NCI-H2196 treated with DMSO at 0.1 percent for 48 hours (cell line): Measurements from ENCODE around the gene SNX33.
"Not testable (repeated sequence)": the region's sequence is repeated elsewhere in the genome, so short reads cannot be mapped to it uniquely, and the experiment has no call there.

Source experiments
- DNase-seq: peaks from one replicate; lab custom pipeline; 2025; ENCODE audit not compliant: unreplicated experiment; lab: John Stamatoyannopoulos, UW

The SNX33 gene

GRCh38 chr15:75647370-75648155, at the start of gene SNX33:
SNX33 (plus strand) TSS chr15:75647912; CDS start chr15:75649103, 1,191 bp downstream.
- DNase-seq = no peak

- no peak for DNase-seq
Observed at GRCh38 chr15:75598361-75598760, 49.4 kb upstream of the SNX33 start.

GRCh38 chr15:75599401-75599800, 48.3 kb upstream of the SNX33 start:
- DNase-seq = no peak

GRCh38 chr15:75606026-75606425, 41.7 kb upstream of the SNX33 start:
- DNase-seq = no peak

- no peak for DNase-seq
Observed at GRCh38 chr15:75606711-75607699, 40.7 kb upstream of the SNX33 start.

GRCh38 chr15:75616766-75617165, 30.9 kb upstream of the SNX33 start:
- no peak for DNase-seq

GRCh38 chr15:75620058-75620820, 27.5 kb upstream of the SNX33 start:
- DNase-seq = no peak

GRCh38 chr15:75620841-75621391, 26.8 kb upstream of the SNX33 start:
- DNase-seq = no peak

GRCh38 chr15:75622505-75622904, 25.2 kb upstream of the SNX33 start:
- DNase-seq = no peak

GRCh38 chr15:75625542-75626347, 22.0 kb upstream of the SNX33 start, which contains the start of gene SNUPN:
SNUPN (minus strand) TSS chr15:75625725; CDS start chr15:75621051, 4,674 bp downstream.
- peak; percentile 57 for DNase-seq

GRCh38 chr15:75631935-75632334, 15.8 kb upstream of the SNX33 start:
- no peak for DNase-seq

- not testable (repeated sequence) for DNase-seq
Observed at GRCh38 chr15:75633922-75634321, 13.8 kb upstream of the SNX33 start.

- DNase-seq = no peak
Observed at GRCh38 chr15:75636026-75636425, 11.7 kb upstream of the SNX33 start.

- DNase-seq = no peak
Observed at GRCh38 chr15:75637245-75638009, 10.3 kb upstream of the SNX33 start.

- no peak for DNase-seq
Observed at GRCh38 chr15:75639191-75639708, 8.5 kb upstream of the SNX33 start.

- peak; percentile 91 for DNase-seq
Observed at GRCh38 chr15:75639709-75640482, 7.8 kb upstream of the SNX33 start, which contains the start of gene IMP3. IMP3 (minus strand) TSS chr15:75640224; CDS start chr15:75640168, 56 bp downstream.

- DNase-seq = peak; percentile 38
Observed at GRCh38 chr15:75640483-75641178, 7.1 kb upstream of the SNX33 start.
